ENCODE data around the gene SLC47A1. TPM values are rescaled to one million over a fixed set of nuclear protein-coding genes. Genes with fewer than 3 reads are reported as not detected.

Gene SLC47A1
- total and polyA plus RNA-seq, 2 experiments from 2014 or later: 0.76 to 7.0 TPM

- H3K4me1 ChIP-seq (ENCODE audit: insufficient read depth): no peaks in the 10 kb centered on the region
- H3K79me2 ChIP-seq (ENCODE audit: insufficient read depth): no peaks in the 10 kb centered on the region
- H2AFZ ChIP-seq: no peak overlapping the region
- H3K36me3 ChIP-seq (ENCODE audit: low read depth): no peaks in the 10 kb centered on the region
- H4K20me1 ChIP-seq (ENCODE audit: insufficient read depth): no peaks in the 10 kb centered on the region
- in situ Hi-C loops (cut with MboI): no loop called here
- no peaks in the 10 kb centered on the region for H3F3A ChIP-seq (ENCODE audit: insufficient read depth)
- no peak for TF ChIP-seq EZH2 (IDR thresholded peaks at IDR 0.05; ENCODE audit: insufficient read depth, poor library complexity, severe bottlenecking)
- TF ChIP-seq EZH2phosphoT487 (IDR thresholded peaks at IDR 0.05; ENCODE audit: insufficient read depth, low read depth): no peak
- H3K9me2 ChIP-seq (ENCODE audit: insufficient read depth): no peaks in the 10 kb centered on the region
- no peak overlapping the region for H3K27ac ChIP-seq
- no peak for DNase-seq
- no peaks in the 10 kb centered on the region for H3K27me3 ChIP-seq (replicated peaks; ENCODE audit: insufficient read depth)
- H3K4me3 ChIP-seq: no peak overlapping the region
- no peak overlapping the region for H3K4me2 ChIP-seq (ENCODE audit: unreplicated experiment)
- no peak overlapping the region for H3K9ac ChIP-seq
- 89 to 93% methylated on average over 8 of the region's 8 CpGs for WGBS, 2 experiments (ENCODE audit: low coverage in 1 of 2, low lambda C conversion rate in 2 of 2, missing lambda C conversion rate in 2 of 2)
- H3K9me3 ChIP-seq (ENCODE audit: low read depth): no peaks in the 10 kb centered on the region
Measured at GRCh38 chr17:19544366-19544765, 10.7 kb downstream of the SLC47A1 start.

DNA sequence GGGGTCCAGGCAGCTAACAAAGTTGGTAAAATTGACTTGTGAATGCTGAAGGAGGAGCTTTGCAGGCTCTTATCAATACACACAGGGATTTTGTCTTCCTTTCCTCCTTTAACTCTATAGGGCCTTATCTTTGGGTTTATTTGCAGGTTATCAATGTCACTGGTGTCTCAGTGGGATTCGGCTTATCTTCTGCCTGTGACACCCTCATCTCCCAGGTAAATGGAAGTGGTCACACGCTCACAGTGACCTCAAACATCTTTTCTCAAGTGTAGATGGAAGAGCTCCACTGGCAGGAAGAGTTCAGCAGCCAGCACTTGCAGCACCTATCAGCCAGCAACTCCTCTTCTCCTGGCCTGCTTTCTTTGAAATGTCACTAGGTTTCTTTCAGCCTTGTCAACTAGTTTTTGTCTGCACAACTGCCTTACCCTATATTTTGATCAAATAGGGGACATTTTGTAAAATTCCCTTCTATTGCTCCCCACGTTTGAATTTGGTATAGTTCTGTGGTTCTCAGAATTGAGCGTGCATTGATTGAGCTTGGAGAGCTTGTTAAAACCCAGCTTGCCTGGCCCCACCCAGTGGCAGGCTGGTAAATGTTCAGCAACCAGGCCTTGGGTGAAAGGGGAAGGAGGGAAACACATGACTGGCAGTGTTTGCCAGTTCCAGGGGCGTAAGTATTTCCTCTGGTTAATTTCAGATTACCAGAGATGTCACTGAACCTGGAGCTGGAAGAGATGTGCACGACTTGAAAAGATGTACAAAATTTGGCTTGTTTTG lies 12.8 kb downstream of the SLC47A1 start:
- in situ Hi-C loops (cut with MboI): no loop called here
- Histone ChIP-seq H3K79me2 (ENCODE audit: insufficient read depth) (no peaks in the 10 kb centered on the region), H3K4me2 (ENCODE audit: unreplicated experiment) (no peak overlapping the region), H3K9me2 (ENCODE audit: insufficient read depth) (no peaks in the 10 kb centered on the region), H3K9ac (no peak overlapping the region), H3K4me1 (ENCODE audit: insufficient read depth) (no peaks in the 10 kb centered on the region), H3K4me3 (no peak overlapping the region), H3K27ac (no peak overlapping the region), H2AFZ (no peak overlapping the region), H3K27me3 (replicated peaks; ENCODE audit: insufficient read depth) (no peaks in the 10 kb centered on the region), H3F3A (ENCODE audit: insufficient read depth) (no peaks in the 10 kb centered on the region), H3K9me3 (ENCODE audit: low read depth) (no peaks in the 10 kb centered on the region), H3K36me3 (ENCODE audit: low read depth) (no peaks in the 10 kb centered on the region), H4K20me1 (ENCODE audit: insufficient read depth) (no peaks in the 10 kb centered on the region)
- peak; percentile 10 for DNase-seq
- TF ChIP-seq EZH2phosphoT487 (IDR thresholded peaks at IDR 0.05; ENCODE audit: insufficient read depth, low read depth) (no peak), EZH2 (IDR thresholded peaks at IDR 0.05; ENCODE audit: insufficient read depth, poor library complexity, severe bottlenecking) (no peak)
- 31 to 38% methylated on average over 6 of the region's 6 CpGs for WGBS, 2 experiments (ENCODE audit: low coverage in 1 of 2, low lambda C conversion rate in 2 of 2, missing lambda C conversion rate in 2 of 2)

- Histone ChIP-seq H3K27ac (no peak overlapping the region), H3K9me2 (ENCODE audit: insufficient read depth) (no peaks in the 10 kb centered on the region), H3F3A (ENCODE audit: insufficient read depth) (no peaks in the 10 kb centered on the region), H3K36me3 (ENCODE audit: low read depth) (no peaks in the 10 kb centered on the region), H3K4me1 (ENCODE audit: insufficient read depth) (no peaks in the 10 kb centered on the region), H3K4me3 (no peak overlapping the region), H3K9ac (no peak overlapping the region), H4K20me1 (ENCODE audit: insufficient read depth) (no peaks in the 10 kb centered on the region), H3K79me2 (ENCODE audit: insufficient read depth) (no peaks in the 10 kb centered on the region), H3K4me2 (ENCODE audit: unreplicated experiment) (no peak overlapping the region), H2AFZ (no peak overlapping the region), H3K9me3 (ENCODE audit: low read depth) (no peaks in the 10 kb centered on the region), H3K27me3 (replicated peaks; ENCODE audit: insufficient read depth) (0 out of 2 replicates have a peak, but pooled peaks cover 6% of the 10 kb centered on the region)
- DNase-seq: no peak
- in situ Hi-C loops (cut with MboI): no loop called here
- TF ChIP-seq EZH2phosphoT487 (IDR thresholded peaks at IDR 0.05; ENCODE audit: insufficient read depth, low read depth): no peak
- TF ChIP-seq EZH2 (IDR thresholded peaks at IDR 0.05; ENCODE audit: insufficient read depth, poor library complexity, severe bottlenecking): no peak
- 72 to 75% methylated on average over 7 of the region's 7 CpGs for WGBS, 2 experiments (ENCODE audit: low coverage in 1 of 2, low lambda C conversion rate in 2 of 2, missing lambda C conversion rate in 2 of 2)
Measured at GRCh38 chr17:19549746-19550623, 16.3 kb downstream of the SLC47A1 start.

- 75 to 93% methylated on average over 5 of the region's 5 CpGs for WGBS, 2 experiments (ENCODE audit: low coverage in 1 of 2, low lambda C conversion rate in 2 of 2, missing lambda C conversion rate in 2 of 2)
- H3K27me3 ChIP-seq (replicated peaks; ENCODE audit: insufficient read depth): 0 out of 2 replicates have a peak, but pooled peaks cover 6% of the 10 kb centered on the region
- no peaks in the 10 kb centered on the region for H3K9me3 ChIP-seq (ENCODE audit: low read depth)
- H3K9ac ChIP-seq: no peak overlapping the region
- H3K36me3 ChIP-seq (ENCODE audit: low read depth): no peaks in the 10 kb centered on the region
- in situ Hi-C loops (cut with MboI): no loop called here
- H3K4me2 ChIP-seq (ENCODE audit: unreplicated experiment): no peak overlapping the region
- DNase-seq: no peak
- TF ChIP-seq EZH2 (IDR thresholded peaks at IDR 0.05; ENCODE audit: insufficient read depth, poor library complexity, severe bottlenecking): no peak
- TF ChIP-seq EZH2phosphoT487 (IDR thresholded peaks at IDR 0.05; ENCODE audit: insufficient read depth, low read depth): no peak
- H3F3A ChIP-seq (ENCODE audit: insufficient read depth): no peaks in the 10 kb centered on the region
- no peaks in the 10 kb centered on the region for H3K9me2 ChIP-seq (ENCODE audit: insufficient read depth)
- no peaks in the 10 kb centered on the region for H3K79me2 ChIP-seq (ENCODE audit: insufficient read depth)
- H2AFZ ChIP-seq: no peak overlapping the region
- no peaks in the 10 kb centered on the region for H4K20me1 ChIP-seq (ENCODE audit: insufficient read depth)
- no peak overlapping the region for H3K27ac ChIP-seq
- no peaks in the 10 kb centered on the region for H3K4me1 ChIP-seq (ENCODE audit: insufficient read depth)
- no peak overlapping the region for H3K4me3 ChIP-seq
Measured at GRCh38 chr17:19551165-19551564, 17.5 kb downstream of the SLC47A1 start.

Data from GM23248 (cell line).